ENCODE measurements around the gene CCDC157. TPM values are rescaled to one million over a fixed set of nuclear protein-coding genes. Genes with fewer than 3 reads are reported as not detected.

CCDC157 gene
- polyA plus RNA-seq, 1 experiment: 1.6 TPM

- TF ChIP-seq CTCF (IDR thresholded peaks at IDR 0.05; ENCODE audit: insufficient read depth, low read depth, low read length): no peak
- CTCF ChIA-PET: interaction anchor here (1.3 kb wide), 1 partner anchor 17 kb away, joined by 4 read pairs; no protein-coding TSS in a partner anchor
These were observed 23.7 kb upstream of the CCDC157 start for GRCh38 chr22:30332994-30333706.

DNA sequence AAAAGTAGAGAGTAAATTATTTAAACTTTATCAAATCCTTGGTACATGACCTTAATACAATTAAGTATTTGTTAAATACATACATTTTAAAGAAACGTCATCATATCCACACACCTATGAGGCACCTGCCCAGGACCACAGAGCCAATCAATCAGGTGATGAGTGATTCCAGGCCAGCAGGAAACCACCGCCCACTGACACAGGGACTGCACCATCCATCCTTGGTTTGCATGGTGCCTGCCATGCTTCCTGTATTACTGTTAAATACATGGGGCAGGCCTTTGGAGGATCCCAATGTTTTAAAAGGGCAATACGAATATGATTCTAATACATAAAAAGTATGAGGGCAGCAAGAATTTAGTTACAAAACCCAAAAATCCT lies 23.1 kb upstream of the CCDC157 start:
- Histone ChIP-seq H3K4me3 (ENCODE audit: low read depth, low read length) (no peak overlapping the region), H3K36me3 (ENCODE audit: control insufficient read depth, insufficient read depth, low read length) (peaks cover 30% of the 10 kb centered on the region), H3K27me3 (ENCODE audit: control insufficient read depth, insufficient read depth, low read length) (no peaks in the 10 kb centered on the region)
- TF ChIP-seq CTCF (IDR thresholded peaks at IDR 0.05; ENCODE audit: insufficient read depth, low read depth, low read length): no peak
- ChIA-PET CTCF (interaction anchor here (1.3 kb wide), 1 partner anchor 16 kb away, joined by 4 read pairs; no protein-coding TSS in a partner anchor), POLR2A (no interaction called here)
- no peak for DNase-seq (ENCODE audit: low read depth)

More at GRCh38 chr22:30332994-30333706, 23.7 kb upstream of the CCDC157 start:
- DNase-seq (ENCODE audit: low read depth): no peak
- peaks cover 27% of the 10 kb centered on the region for H3K36me3 ChIP-seq (ENCODE audit: control insufficient read depth, insufficient read depth, low read length)
- H3K27me3 ChIP-seq (ENCODE audit: control insufficient read depth, insufficient read depth, low read length): no peaks in the 10 kb centered on the region
- POLR2A ChIA-PET: no interaction called here
- no peak overlapping the region for H3K4me3 ChIP-seq (ENCODE audit: low read depth, low read length)

DNA sequence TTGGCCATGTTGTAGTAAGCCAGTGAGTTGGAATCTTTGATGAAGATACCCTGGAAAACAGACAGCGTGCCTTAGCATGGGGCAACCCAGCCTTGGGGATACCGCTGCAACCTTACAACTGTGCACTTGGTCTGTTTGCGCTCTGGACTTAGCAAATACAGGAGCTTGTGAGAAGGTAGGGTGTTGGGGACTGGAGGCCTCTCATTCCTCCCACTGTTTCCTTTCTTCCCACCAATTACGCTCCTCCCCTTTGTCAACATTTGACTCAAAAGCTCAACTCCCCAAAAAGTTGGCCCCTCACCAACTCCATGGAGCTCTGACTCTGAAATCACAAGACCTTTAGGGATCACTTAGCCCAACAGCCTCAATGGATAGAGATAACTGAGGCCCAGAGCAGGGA lies 22.2 kb upstream of the CCDC157 start:
- Histone ChIP-seq H3K36me3 (ENCODE audit: control insufficient read depth, insufficient read depth, low read length) (peaks cover 34% of the 10 kb centered on the region), H3K27me3 (ENCODE audit: control insufficient read depth, insufficient read depth, low read length) (no peaks in the 10 kb centered on the region), H3K4me3 (ENCODE audit: low read depth, low read length) (no peak overlapping the region)
- ChIA-PET CTCF (interaction anchor here (2.4 kb wide), 1 partner anchor 47 kb away, joined by 11 read pairs; no protein-coding TSS in a partner anchor), POLR2A (no interaction called here)
- no peak for TF ChIP-seq CTCF (IDR thresholded peaks at IDR 0.05; ENCODE audit: insufficient read depth, low read depth, low read length)
- no peak for DNase-seq (ENCODE audit: low read depth)

DNA sequence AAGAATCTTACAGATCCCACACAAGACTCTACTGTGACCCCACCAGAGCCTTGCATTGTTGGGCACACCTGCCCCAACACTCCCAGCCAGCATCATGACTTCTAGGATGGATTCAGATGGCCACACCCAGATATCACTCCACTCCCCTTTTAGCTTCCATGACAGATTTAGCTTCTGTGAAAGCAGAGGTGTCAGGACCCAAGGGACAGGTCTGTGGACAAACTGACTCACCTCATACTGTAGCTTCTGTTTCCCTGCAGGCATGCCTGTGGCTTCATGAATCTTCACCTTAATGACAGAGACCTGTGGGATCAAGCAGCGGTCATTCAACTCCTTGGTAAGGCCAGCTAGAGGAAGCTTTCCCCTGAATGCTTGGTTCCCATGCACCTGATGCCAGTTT lies 21.6 kb upstream of the CCDC157 start:
- ChIA-PET CTCF (interaction anchor here (2.4 kb wide), 1 partner anchor 47 kb away, joined by 11 read pairs; no protein-coding TSS in a partner anchor), POLR2A (no interaction called here)
- TF ChIP-seq CTCF (IDR thresholded peaks at IDR 0.05; ENCODE audit: insufficient read depth, low read depth, low read length): no peak
- no peaks in the 10 kb centered on the region for H3K27me3 ChIP-seq (ENCODE audit: control insufficient read depth, insufficient read depth, low read length)
- H3K4me3 ChIP-seq (ENCODE audit: low read depth, low read length): no peak overlapping the region
- DNase-seq (ENCODE audit: low read depth): no peak
- peaks cover 39% of the 10 kb centered on the region for H3K36me3 ChIP-seq (ENCODE audit: control insufficient read depth, insufficient read depth, low read length)

- POLR2A ChIA-PET: no interaction called here
- TF ChIP-seq CTCF (IDR thresholded peaks at IDR 0.05; ENCODE audit: insufficient read depth, low read depth, low read length): no peak
- Histone ChIP-seq H3K4me3 (ENCODE audit: low read depth, low read length) (no peak overlapping the region), H3K27me3 (ENCODE audit: control insufficient read depth, insufficient read depth, low read length) (no peaks in the 10 kb centered on the region), H3K36me3 (ENCODE audit: control insufficient read depth, insufficient read depth, low read length) (peaks cover 53% of the 10 kb centered on the region)
- DNase-seq (ENCODE audit: low read depth): no peak
- CTCF ChIA-PET: interaction anchor here (0.7 to 2.4 kb wide), 3 partner anchors 9 to 73 kb away, joined by 4 to 11 read pairs (median 4); no protein-coding TSS in a partner anchor
These were observed 19.9 kb upstream of the CCDC157 start for GRCh38 chr22:30336752-30337460.

Data from BJ (cell line).